Left lung (tissue), 10 donors: ENCODE results near the gene IDH1. TPM values are rescaled to one million over a fixed set of nuclear protein-coding genes. Genes with fewer than 3 reads are reported as not detected.

Experiments
- ATAC-seq: fragments of 200-7000 bp; cut with Tn5 transposase; one replicate; pipeline ENCODE4 v1.9.1; 2020; ENCODE audit warnings: moderate library complexity
- DNase-seq, 4 donors: peaks; one replicate each; pipeline ENCODE4 v3.0.0-alpha.2; 2013 to 2020
- H3K27ac ChIP-seq, 2 donors: fragments of 200-600 bp; sonication (generic) in 1 of 2; one replicate each; pipeline versions ENCODE4 v1.5.0 to v1.8.0; 2020 to 2021
- H3K27me3 ChIP-seq, 2 donors: fragments of 200-600 bp; sonication (generic) in 1 of 2; one replicate each; pipeline versions ENCODE4 v1.5.0 to v1.8.0; 2020 to 2021
- H3K36me3 ChIP-seq, 2 donors: fragments of 200-600 bp; sonication (generic) in 1 of 2; one replicate each; pipeline versions ENCODE4 v1.5.0 to v1.8.0; 2020 to 2021
- H3K4me1 ChIP-seq, 2 donors: fragments of 200-600 bp; one replicate each; pipeline ENCODE4 v1.8.0; 2021
- H3K4me3 ChIP-seq, 2 donors: fragments of 200-600 bp; sonication (generic) in 1 of 2; one replicate each; pipeline versions ENCODE4 v1.5.0 to v1.8.0; 2020 to 2021; ENCODE audit warnings: mild to moderate bottlenecking in 1 of 2
- H3K9me3 ChIP-seq, 2 donors: fragments of 200-600 bp; sonication (generic) in 1 of 2; one replicate each; pipeline versions ENCODE4 v1.5.0 to v1.8.0; 2020 to 2021
- intact Hi-C, 2 donors: fragments of 100-400 bp; cut with DNase I; formaldehyde crosslinking; loops; one replicate each; pipeline versions ENCODE4 v1.11.2 to v1.14.2; 2022
- polyA plus RNA-seq, 6 donors: library from polyadenylated mRNA; unstranded; fragments of 120-200 nt; gene quantifications; one replicate each; pipeline ENCODE4 v1.2.1, GENCODE V29; 2013; ENCODE audit not compliant: insufficient read length in 6 of 6
- total RNA-seq, 2 donors: library from RNA; stranded (reverse); fragmentation: NEBNext Ultra II Directional; extraction: Animal tissue kit (Norgen Biotek cat#: 25700); gene quantifications; one replicate each; pipeline ENCODE4 v1.2.1, GENCODE V29; 2021
- TF ChIP-seq, protein P1 (sequence below), 2 donors: fragments of 200-600 bp; sonication (generic) in 1 of 2; IDR thresholded peaks; one replicate each; pipeline versions ENCODE4 v1.5.0 to v1.8.0; 2021; ENCODE audit warnings: antibody characterized with exemption in 2 of 2
- donor health status: DM: no; HTN: yes; CAD: no.
- donor health status: DM: no; HTN: no; CAD: no.

IDH1 gene
- total and polyA plus RNA-seq, 8 donors: 79.7 to 213 (median 91.5) TPM

DNA sequence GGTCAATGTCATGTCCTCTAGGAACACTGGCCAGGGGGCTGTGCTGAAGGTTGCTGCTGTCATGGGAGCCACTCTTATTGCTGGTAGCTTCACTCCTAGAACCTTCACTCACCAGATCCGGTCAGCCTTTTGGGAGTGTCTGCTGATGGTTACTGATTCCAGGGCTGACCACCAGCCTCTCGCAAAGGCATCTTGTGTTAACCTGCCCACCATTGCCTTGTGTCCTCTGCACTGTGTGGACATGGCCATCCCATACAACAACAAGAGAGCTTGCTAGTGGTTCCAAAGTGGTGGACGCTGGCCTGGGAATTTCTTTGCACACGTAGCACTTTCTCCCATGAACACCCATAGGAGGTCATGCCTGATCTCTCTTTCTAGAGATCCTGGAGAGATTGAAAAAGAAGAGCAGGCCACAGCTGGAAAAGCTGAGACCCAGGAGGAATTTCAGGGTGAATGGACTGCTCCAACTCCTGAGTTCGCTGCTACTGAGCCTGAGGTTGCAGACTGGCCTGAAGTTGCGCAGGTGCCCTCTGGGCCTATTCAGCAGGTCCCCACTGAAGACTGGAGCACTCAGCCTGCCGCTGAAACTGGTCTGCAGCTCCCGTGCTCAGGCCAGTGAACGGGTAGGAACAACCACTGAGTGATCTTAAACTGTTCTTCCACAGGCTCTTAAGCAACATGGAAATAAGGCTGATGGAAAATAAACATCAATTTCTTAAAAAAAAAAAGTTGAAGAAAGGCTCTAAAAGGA lies 46.4 kb downstream of the IDH1 start:
- ATAC-seq (no peak), DNase-seq (no peak)
- intact Hi-C loops: no loop called here
- no peaks in the 10 kb centered on the region for H3K27me3 ChIP-seq
- H3K27ac ChIP-seq: no peak overlapping the region
- H3K9me3 ChIP-seq: no peaks in the 10 kb centered on the region
- H3K4me3 ChIP-seq: no peak overlapping the region
- no peaks in the 10 kb centered on the region for H3K4me1 ChIP-seq
- no peaks in the 10 kb centered on the region for H3K36me3 ChIP-seq
- TF ChIP-seq, protein P1, sequence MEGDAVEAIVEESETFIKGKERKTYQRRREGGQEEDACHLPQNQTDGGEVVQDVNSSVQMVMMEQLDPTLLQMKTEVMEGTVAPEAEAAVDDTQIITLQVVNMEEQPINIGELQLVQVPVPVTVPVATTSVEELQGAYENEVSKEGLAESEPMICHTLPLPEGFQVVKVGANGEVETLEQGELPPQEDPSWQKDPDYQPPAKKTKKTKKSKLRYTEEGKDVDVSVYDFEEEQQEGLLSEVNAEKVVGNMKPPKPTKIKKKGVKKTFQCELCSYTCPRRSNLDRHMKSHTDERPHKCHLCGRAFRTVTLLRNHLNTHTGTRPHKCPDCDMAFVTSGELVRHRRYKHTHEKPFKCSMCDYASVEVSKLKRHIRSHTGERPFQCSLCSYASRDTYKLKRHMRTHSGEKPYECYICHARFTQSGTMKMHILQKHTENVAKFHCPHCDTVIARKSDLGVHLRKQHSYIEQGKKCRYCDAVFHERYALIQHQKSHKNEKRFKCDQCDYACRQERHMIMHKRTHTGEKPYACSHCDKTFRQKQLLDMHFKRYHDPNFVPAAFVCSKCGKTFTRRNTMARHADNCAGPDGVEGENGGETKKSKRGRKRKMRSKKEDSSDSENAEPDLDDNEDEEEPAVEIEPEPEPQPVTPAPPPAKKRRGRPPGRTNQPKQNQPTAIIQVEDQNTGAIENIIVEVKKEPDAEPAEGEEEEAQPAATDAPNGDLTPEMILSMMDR (IDR thresholded peaks at IDR 0.05): no peak

DNA sequence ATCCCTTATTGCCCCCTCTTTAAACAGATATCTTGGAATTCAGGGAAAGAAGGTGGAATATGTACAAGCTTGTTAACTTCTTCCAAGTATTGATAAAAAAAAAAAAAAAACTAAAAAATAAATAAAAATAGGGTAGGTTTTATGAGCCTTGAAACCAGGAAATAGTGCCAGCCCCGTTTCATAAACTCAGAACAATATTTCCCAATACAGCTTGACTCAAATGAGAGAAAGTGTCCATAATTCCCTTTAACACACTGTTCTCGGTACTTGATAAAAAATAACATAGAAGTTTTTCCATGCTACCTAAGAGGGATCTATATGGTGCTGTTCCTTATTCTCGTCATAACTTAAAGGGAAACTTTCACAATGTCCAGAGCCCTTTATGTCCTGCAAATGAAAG lies 47.1 kb downstream of the IDH1 start:
- Histone ChIP-seq H3K27ac (no peak overlapping the region), H3K36me3 (no peaks in the 10 kb centered on the region), H3K27me3 (no peaks in the 10 kb centered on the region), H3K4me1 (no peaks in the 10 kb centered on the region), H3K4me3 (no peak overlapping the region), H3K9me3 (no peaks in the 10 kb centered on the region)
- TF ChIP-seq, protein P1 (IDR thresholded peaks at IDR 0.05): no peak
- ATAC-seq (no peak), DNase-seq (no peak)
- intact Hi-C loops: no loop called here

DNA sequence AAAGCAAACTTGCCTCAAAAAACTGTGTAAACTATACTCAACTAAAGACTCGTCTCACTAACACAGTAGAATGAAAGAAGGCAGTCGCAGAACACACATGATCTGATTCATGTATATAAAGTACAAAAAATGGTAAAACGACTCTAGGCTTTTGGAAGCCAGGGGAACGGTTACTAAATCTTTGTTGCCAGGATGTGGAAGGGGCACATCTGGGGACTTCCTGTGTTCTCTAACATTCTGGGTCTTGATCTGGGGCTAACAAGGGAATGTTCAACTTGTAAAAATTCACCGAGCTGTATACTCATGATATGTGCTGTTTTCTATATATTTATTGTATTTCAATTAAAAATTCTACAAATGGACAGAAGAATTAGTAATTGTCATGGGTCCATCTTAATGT lies 50.7 kb downstream of the IDH1 start:
- Histone ChIP-seq H3K4me1 (no peaks in the 10 kb centered on the region), H3K27ac (no peak overlapping the region), H3K27me3 (no peaks in the 10 kb centered on the region), H3K36me3 (no peaks in the 10 kb centered on the region), H3K9me3 (no peaks in the 10 kb centered on the region), H3K4me3 (no peak overlapping the region)
- DNase-seq: no peak
- no peak for ATAC-seq
- TF ChIP-seq, protein P1 (IDR thresholded peaks at IDR 0.05): no peak
- intact Hi-C loops: no loop called here

DNA sequence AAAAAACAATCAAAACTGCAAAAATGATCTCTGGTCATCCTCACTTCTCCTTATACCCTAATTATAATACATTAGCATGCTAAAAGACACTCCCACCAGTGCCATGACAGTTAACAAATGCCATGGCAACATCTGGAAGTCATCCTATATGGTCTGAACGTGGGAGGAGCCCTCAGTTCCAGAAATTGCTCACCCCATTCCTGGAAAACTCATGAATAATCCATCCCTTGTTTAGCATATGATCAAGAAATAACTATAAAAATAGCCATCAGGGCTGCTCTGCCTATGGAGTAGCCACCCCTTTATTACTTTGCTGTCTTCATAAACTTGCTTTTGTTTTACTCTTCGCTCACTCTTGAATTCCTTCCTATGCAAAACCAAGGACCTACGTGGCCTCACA lies 59.3 kb downstream of the IDH1 start:
- TF ChIP-seq, protein P1 (IDR thresholded peaks at IDR 0.05): no peak
- intact Hi-C loops: no loop called here
- no peak for DNase-seq
- no peaks in the 10 kb centered on the region for H3K4me1 ChIP-seq
- no peaks in the 10 kb centered on the region for H3K9me3 ChIP-seq
- ATAC-seq: no peak
- no peaks in the 10 kb centered on the region for H3K36me3 ChIP-seq
- H3K4me3 ChIP-seq: no peak overlapping the region
- no peaks in the 10 kb centered on the region for H3K27me3 ChIP-seq
- no peak overlapping the region for H3K27ac ChIP-seq

DNA sequence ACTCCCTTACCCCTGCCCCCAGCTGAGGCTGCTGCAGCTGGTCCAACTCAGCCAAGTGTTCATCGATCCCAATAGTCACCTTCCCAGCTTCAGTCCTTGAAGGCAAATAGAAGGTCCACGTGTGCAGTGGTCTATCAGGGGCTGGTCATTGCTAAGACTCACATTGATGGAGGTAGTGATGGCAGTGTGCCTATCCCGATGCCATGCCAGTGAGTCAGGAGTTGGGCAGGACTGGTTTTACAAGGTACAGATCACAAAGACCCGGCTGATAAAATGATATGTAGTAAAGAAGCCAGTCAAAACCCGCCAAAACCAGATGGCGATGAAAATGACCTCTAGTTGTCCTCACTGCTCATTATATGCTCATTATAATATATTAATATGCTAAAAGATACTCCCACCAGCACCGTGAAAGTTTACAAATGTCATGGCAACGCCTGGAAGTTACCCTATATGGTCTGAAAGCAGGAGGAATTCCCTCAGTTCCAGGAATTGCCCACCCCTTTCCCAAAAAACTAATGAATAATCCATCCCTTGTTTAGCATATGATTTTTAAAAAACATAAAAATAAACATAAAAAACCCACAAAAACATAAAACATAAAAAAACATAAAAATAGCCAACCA lies 62.1 kb downstream of the IDH1 start:
- Histone ChIP-seq H3K27ac (no peak overlapping the region), H3K27me3 (no peaks in the 10 kb centered on the region), H3K4me1 (no peaks in the 10 kb centered on the region), H3K36me3 (no peaks in the 10 kb centered on the region), H3K9me3 (no peaks in the 10 kb centered on the region), H3K4me3 (no peak overlapping the region)
- intact Hi-C loops: no loop called here
- ATAC-seq: no peak
- DNase-seq: no peak
- TF ChIP-seq, protein P1 (IDR thresholded peaks at IDR 0.05): no peak
